GM23248 (cell line): ENCODE measurements around the gene EP400. TPM values are rescaled to one million over a fixed set of nuclear protein-coding genes. Genes with fewer than 3 reads are reported as not detected.

Experiments used
- DNase-seq: peaks from one replicate; pipeline ENCODE4 v3.0.0-alpha.2; 2015
- H2AFZ ChIP-seq: fragments of 200-600 bp; sonication (generic); 2 replicates; pipeline ENCODE4 v1.6.1; 2016; ENCODE audit warnings: antibody characterized with exemption
- H3F3A ChIP-seq: fragments of 200-600 bp; sonication (generic); 2 replicates; pipeline ENCODE4 v1.6.1; 2016; ENCODE audit warnings: mild to moderate bottlenecking, antibody characterized with exemption, mixed run types; ENCODE audit not compliant: insufficient read depth
- H3K27ac ChIP-seq: fragments of 200-600 bp; sonication (generic); 2 replicates; pipeline ENCODE4 v1.5.1; 2016; ENCODE audit warnings: mild to moderate bottlenecking
- H3K27me3 ChIP-seq: fragments of 200-600 bp; sonication (generic); replicated peaks from 2 replicates; pipeline ENCODE4 v1.6.1; 2016; ENCODE audit warnings: mild to moderate bottlenecking; ENCODE audit not compliant: insufficient read depth
- H3K36me3 ChIP-seq: fragments of 200-600 bp; sonication (generic); 2 replicates; pipeline ENCODE4 v1.6.1; 2016; ENCODE audit warnings: low read depth, mild to moderate bottlenecking
- H3K4me1 ChIP-seq: fragments of 200-600 bp; sonication (generic); 2 replicates; pipeline ENCODE4 v1.6.1; 2016; ENCODE audit warnings: mild to moderate bottlenecking; ENCODE audit not compliant: insufficient read depth
- H3K4me2 ChIP-seq: fragments of 200-600 bp; sonication (generic); one replicate; pipeline ENCODE4 v1.6.1; 2016; ENCODE audit warnings: mild to moderate bottlenecking; ENCODE audit not compliant: unreplicated experiment
- H3K4me3 ChIP-seq: fragments of 200-600 bp; sonication (generic); 2 replicates; pipeline ENCODE4 v1.5.1; 2016; ENCODE audit warnings: mild to moderate bottlenecking
- H3K79me2 ChIP-seq: fragments of 200-600 bp; sonication (generic); 2 replicates; pipeline ENCODE4 v1.6.1; 2016; ENCODE audit warnings: mild to moderate bottlenecking; ENCODE audit not compliant: insufficient read depth
- H3K9ac ChIP-seq: fragments of 200-600 bp; sonication (generic); 2 replicates; pipeline ENCODE4 v1.6.1; 2016; ENCODE audit warnings: mild to moderate bottlenecking
- H3K9me2 ChIP-seq: fragments of 200-600 bp; sonication (generic); 2 replicates; pipeline ENCODE4 v1.6.1; 2016; ENCODE audit warnings: mixed run types, mild to moderate bottlenecking, moderate library complexity; ENCODE audit not compliant: insufficient read depth
- H3K9me3 ChIP-seq: fragments of 200-600 bp; sonication (generic); one replicate; pipeline ENCODE4 v1.6.1; 2017; ENCODE audit warnings: low read depth
- H4K20me1 ChIP-seq: fragments of 200-600 bp; sonication (generic); 2 replicates; pipeline ENCODE4 v1.6.0; 2016; ENCODE audit not compliant: insufficient read depth
- EZH2 ChIP-seq: fragments of 200-600 bp; sonication (generic); IDR thresholded peaks from 2 replicates; pipeline ENCODE4 v1.6.1; 2018; ENCODE audit warnings: antibody characterized with exemption, mild to moderate bottlenecking; ENCODE audit not compliant: insufficient read depth, poor library complexity, severe bottlenecking
- EZH2phosphoT487 ChIP-seq: fragments of 200-600 bp; sonication (generic); IDR thresholded peaks from 2 replicates; pipeline ENCODE4 v1.6.1; 2018; ENCODE audit warnings: antibody characterized with exemption, moderate library complexity, mild to moderate bottlenecking, low read depth; ENCODE audit not compliant: insufficient read depth
- WGBS, 2 experiments: methylation state at CpG; one replicate each; pipeline ENCODE4 v1.1.6; 2015 to 2017; ENCODE audit warnings: low lambda C conversion rate in 2 of 2, low coverage in 1 of 2; ENCODE audit errors: missing lambda C conversion rate in 2 of 2; 5-methylcytosine and 5-hydroxymethylcytosine counted together
- in situ Hi-C: fragments of 300-500 bp; cut with MboI; formaldehyde crosslinking; loops from 2 replicates; pipeline ENCODE4 v1.15.0; 2020
- polyA plus RNA-seq: library from polyadenylated mRNA; unstranded; fragments of >200 nt; fragmentation: Nextera tagmentation; extraction: Ambion mirVana; gene quantifications from 2 replicates; pipeline ENCODE4 v1.2.1, GENCODE V29; 2016
- total RNA-seq: library from RNA; depleted of rRNA; stranded (reverse); fragments of >200 nt; shearing (Covaris generic); gene quantifications from 2 replicates; pipeline ENCODE4 v1.2.3, GENCODE V29; 2014

Gene EP400
- total and polyA plus RNA-seq, 2 experiments from 2014 or later: 8.6 to 9.4 TPM

DNA sequence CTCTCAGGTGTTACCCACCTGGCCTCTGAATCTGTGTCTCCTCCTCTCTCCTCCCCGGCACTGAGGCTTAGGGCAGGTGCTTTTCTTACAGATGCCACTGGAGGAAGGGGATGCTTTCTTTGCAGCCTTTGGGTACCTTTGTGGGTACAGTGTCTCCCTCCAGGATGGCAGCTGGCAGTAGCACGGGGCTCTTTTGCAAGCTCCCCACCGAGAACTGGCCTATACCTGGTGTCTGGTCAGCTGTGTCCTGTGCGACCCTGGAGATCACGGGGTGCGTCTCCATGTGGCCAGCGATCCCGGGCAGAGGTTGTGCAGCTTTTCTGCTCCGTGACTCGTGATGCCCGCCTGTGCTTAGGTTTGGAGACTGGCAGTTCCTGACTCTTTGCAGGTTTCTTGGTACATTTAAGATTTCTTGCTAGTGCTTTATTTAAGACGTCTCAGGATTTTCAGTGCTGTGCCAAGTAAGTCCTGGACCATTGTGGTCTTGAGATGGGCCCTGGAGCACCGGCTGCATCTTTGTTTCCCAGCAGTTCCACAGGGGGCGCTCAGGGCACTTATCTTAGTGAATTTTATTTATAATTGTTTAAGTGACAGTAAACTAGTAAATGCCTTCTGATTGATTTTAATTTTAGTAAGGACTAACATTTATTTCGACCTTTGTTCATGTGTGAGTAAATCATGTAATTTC, 125.4 kb downstream of the EP400 start:
- in situ Hi-C loops: no loop called here
- no peak overlapping the region for H3K27ac ChIP-seq
- no peak overlapping the region for H3K9ac ChIP-seq
- no peaks in the 10 kb centered on the region for H3K27me3 ChIP-seq
- H3K4me3 ChIP-seq: no peak overlapping the region
- TF ChIP-seq EZH2phosphoT487: no peak
- no peak for TF ChIP-seq EZH2
- no peak overlapping the region for H3K4me2 ChIP-seq
- no peaks in the 10 kb centered on the region for H3K9me2 ChIP-seq
- peaks cover 7% of the 10 kb centered on the region; the same call in 1 of the 2 replicates for H3F3A ChIP-seq
- H2AFZ ChIP-seq: no peak overlapping the region
- H4K20me1 ChIP-seq: no peaks in the 10 kb centered on the region
- peaks cover 18% of the 10 kb centered on the region; the same call in 1 of the 2 replicates for H3K36me3 ChIP-seq
- DNase-seq: peak; percentile 27
- WGBS, 2 experiments: 96% methylated on average over 15 of the region's 15 CpGs
- H3K9me3 ChIP-seq: no peaks in the 10 kb centered on the region
- H3K79me2 ChIP-seq: no peaks in the 10 kb centered on the region
- H3K4me1 ChIP-seq: peaks cover 6% of the 10 kb centered on the region

DNA sequence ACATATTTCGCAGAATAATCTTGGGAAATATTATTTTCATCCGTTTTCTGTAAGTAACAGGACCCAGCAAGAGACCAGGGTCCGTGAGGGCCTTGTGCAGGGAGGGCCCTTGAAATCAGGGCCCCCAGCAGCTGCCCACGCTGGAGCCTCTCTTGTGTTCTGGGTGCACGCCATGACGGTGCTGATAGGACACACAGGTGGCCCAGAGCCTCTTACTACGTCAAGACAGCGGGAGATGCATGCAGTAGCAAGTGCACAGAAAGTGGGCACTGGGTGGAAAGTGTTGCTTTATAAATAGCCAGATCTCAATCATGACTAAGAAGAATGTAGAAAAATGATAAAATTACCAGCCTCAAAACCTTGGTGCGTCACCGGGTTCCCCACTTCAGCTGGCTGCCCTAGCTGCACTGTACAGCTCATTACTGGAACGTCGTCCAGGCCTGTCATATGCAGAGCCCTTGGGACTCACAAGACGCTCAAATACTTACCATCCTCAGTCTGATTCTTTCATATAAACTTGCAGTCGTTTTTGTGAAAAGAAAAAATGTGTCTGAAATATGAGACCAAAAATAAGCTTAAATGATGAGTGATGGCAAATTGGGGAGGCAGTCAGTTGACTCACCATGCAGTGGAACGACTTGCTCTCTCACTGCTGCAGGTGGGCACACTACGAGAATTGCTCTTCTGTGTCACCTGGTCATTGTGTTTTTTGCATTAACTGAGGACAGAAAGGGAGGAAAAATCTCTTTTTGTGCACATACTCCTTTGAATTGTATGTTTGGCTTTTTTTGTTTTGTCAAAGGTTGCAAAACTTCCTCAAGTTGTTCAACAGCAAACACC, 126.2 kb downstream of the EP400 start:
- Histone ChIP-seq H3K4me2 (no peak overlapping the region), H3K9ac (no peak overlapping the region), H3K27ac (no peak overlapping the region), H3K4me1 (peaks cover 6% of the 10 kb centered on the region), H3K9me3 (no peaks in the 10 kb centered on the region), H3K4me3 (no peak overlapping the region), H3K9me2 (no peaks in the 10 kb centered on the region), H4K20me1 (no peaks in the 10 kb centered on the region), H3K79me2 (no peaks in the 10 kb centered on the region), H3F3A (peaks cover 7% of the 10 kb centered on the region; the same call in 1 of the 2 replicates), H3K27me3 (no peaks in the 10 kb centered on the region), H3K36me3 (peaks cover 18% of the 10 kb centered on the region; the same call in 1 of the 2 replicates), H2AFZ (no peak overlapping the region)
- WGBS, 2 experiments: 87 to 88% methylated on average over 16 of the region's 16 CpGs
- in situ Hi-C loops: no loop called here
- no peak for TF ChIP-seq EZH2phosphoT487
- no peak for TF ChIP-seq EZH2
- no peak for DNase-seq

DNA sequence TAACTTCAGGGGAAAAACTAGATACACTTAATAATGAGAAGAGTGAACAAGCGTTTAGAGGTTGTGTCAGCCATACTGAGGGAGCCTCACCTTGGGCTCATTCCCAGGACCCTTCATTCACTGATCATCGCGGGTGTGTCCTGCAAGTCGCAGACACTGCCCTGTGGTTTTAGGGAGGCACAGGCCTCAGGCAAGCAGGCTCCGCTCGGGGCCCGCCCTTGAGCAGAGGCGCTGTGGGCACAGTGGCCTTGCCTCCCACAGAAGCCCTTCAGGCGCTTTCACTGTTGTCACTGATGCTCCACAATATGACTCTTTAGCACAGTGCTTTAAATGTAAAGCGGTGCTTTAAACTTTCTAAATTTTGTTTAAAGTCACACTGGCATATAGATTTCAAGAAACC, 127.0 kb downstream of the EP400 start:
- Histone ChIP-seq H3K79me2 (no peaks in the 10 kb centered on the region), H2AFZ (no peak overlapping the region), H3F3A (peaks cover 7% of the 10 kb centered on the region; the same call in 1 of the 2 replicates), H3K9me2 (no peaks in the 10 kb centered on the region), H3K9me3 (no peaks in the 10 kb centered on the region), H3K9ac (no peak overlapping the region), H3K4me3 (no peak overlapping the region), H3K27me3 (no peaks in the 10 kb centered on the region), H3K36me3 (peaks cover 18% of the 10 kb centered on the region; the same call in 1 of the 2 replicates), H3K4me1 (peaks cover 6% of the 10 kb centered on the region), H3K4me2 (no peak overlapping the region), H4K20me1 (no peaks in the 10 kb centered on the region), H3K27ac (no peak overlapping the region)
- in situ Hi-C loops: no loop called here
- TF ChIP-seq EZH2: no peak
- no peak for TF ChIP-seq EZH2phosphoT487
- 95 to 98% methylated on average over 9 to 10 of the region's 10 CpGs for WGBS, 2 experiments
- no peak for DNase-seq

DNA sequence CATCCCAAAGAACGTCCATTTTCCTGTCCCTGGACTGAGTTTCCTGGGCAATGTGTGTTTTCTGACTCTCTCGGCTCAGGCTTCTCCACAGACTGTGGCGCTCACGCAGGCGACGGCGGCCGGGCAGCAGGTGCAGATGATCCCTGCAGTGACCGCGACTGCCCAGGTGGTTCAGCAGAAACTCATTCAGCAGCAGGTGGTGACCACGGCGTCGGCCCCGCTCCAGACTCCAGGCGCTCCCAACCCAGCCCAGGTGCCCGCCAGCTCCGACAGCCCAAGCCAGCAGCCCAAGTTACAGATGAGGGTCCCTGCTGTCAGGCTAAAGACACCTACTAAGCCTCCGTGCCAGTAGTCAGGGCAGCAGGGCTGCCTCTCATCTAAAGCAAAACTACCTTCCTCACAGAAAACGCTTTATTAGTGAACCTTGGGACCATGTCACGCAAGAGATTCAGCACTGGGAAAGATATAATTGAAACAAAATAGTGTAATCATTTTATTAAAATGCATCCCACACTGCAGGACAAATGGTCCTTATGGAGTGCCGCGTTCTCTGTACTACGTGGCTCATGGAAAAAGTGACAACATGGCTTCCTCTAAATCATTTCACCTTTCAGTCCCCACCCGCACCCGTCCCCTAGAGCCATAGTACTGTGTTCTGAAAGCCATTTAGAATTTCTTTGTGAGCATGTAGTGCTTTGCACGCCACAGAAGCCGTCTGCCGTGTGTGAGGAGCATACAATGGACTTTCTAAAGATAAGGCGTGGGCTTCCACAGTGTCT, 127.8 kb downstream of the EP400 start:
- no peak overlapping the region for H2AFZ ChIP-seq
- in situ Hi-C loops: no loop called here
- 96 to 97% methylated on average over 29 of the region's 29 CpGs for WGBS, 2 experiments
- no peak overlapping the region for H3K4me3 ChIP-seq
- H3K27ac ChIP-seq: no peak overlapping the region
- no peak for DNase-seq
- no peaks in the 10 kb centered on the region for H3K79me2 ChIP-seq
- no peaks in the 10 kb centered on the region for H3K9me2 ChIP-seq
- H3K27me3 ChIP-seq: no peaks in the 10 kb centered on the region
- H3K9ac ChIP-seq: no peak overlapping the region
- H4K20me1 ChIP-seq: no peaks in the 10 kb centered on the region
- peaks cover 6% of the 10 kb centered on the region for H3K4me1 ChIP-seq
- no peak overlapping the region for H3K4me2 ChIP-seq
- H3K9me3 ChIP-seq: no peaks in the 10 kb centered on the region
- TF ChIP-seq EZH2: no peak
- TF ChIP-seq EZH2phosphoT487: no peak
- H3K36me3 ChIP-seq: peaks cover 15% of the 10 kb centered on the region; the same call in 1 of the 2 replicates
- peaks cover 7% of the 10 kb centered on the region; the same call in 1 of the 2 replicates for H3F3A ChIP-seq
